Testis (tissue), 3 donors: ENCODE data around the gene GSTO2. TPM values are rescaled to one million over a fixed set of nuclear protein-coding genes. Genes with fewer than 3 reads are reported as not detected.

Experiments
- DNase-seq: peaks from one replicate; pipeline ENCODE4 v3.0.0-alpha.2; 2019
- H3K27ac ChIP-seq, 2 donors: fragments of 200-600 bp; sonication (generic); one replicate each; pipeline ENCODE4 v1.5.1; 2019
- H3K27me3 ChIP-seq: fragments of 200-600 bp; sonication (generic); one replicate; pipeline ENCODE4 v1.5.1; 2019
- H3K36me3 ChIP-seq: fragments of 200-600 bp; sonication (generic); one replicate; pipeline ENCODE4 v1.5.1; 2017; ENCODE audit warnings: low read depth; ENCODE audit errors: missing control alignments
- H3K4me1 ChIP-seq: fragments of 200-600 bp; sonication (generic); one replicate; pipeline ENCODE4 v1.5.1; 2019
- H3K4me3 ChIP-seq, 2 donors: fragments of 200-600 bp; sonication (generic); one replicate each; pipeline ENCODE4 v1.5.1; 2017 to 2019
- H3K9me3 ChIP-seq: fragments of 200-600 bp; sonication (generic); one replicate; pipeline ENCODE4 v1.5.1; 2017
- CTCF ChIP-seq, 3 experiments: fragments of 450-650 bp in 2 of 3; fragments of 200-600 bp in 1 of 3; sonication (generic) in 1 of 3; IDR thresholded peaks; one replicate each; pipeline ENCODE4 v1.5.1; 2016 to 2019; ENCODE audit warnings: antibody characterized with exemption in 3 of 3, mild to moderate bottlenecking in 2 of 3, moderate library complexity in 1 of 3
- POLR2A ChIP-seq: fragments of 450-650 bp; IDR thresholded peaks from one replicate; pipeline ENCODE4 v1.6.1; 2017; ENCODE audit warnings: antibody characterized with exemption, mild to moderate bottlenecking, moderate library complexity
- WGBS, 2 donors: methylation state at CpG; one replicate each; pipeline ENCODE4 v1.1.5; 2018; 5-methylcytosine and 5-hydroxymethylcytosine counted together
- intact Hi-C: fragments of 100-400 bp; cut with DNase I; formaldehyde crosslinking; loops from one replicate; pipeline ENCODE4 v1.15.1; 2023; ENCODE audit warnings: low total_unique reads
- polyA plus RNA-seq: library from polyadenylated mRNA; stranded (reverse); fragments of 350-450 nt; fragmentation: Illumina TruSeq; extraction: RNeasy Lipid Tissue Mini Kit (QIAGEN cat#74804); gene quantifications from one replicate; pipeline ENCODE4 v1.2.3, GENCODE V29; 2014; ENCODE audit warnings: low read depth, low replicate concordance; ENCODE audit not compliant: insufficient read depth
- total RNA-seq, 2 donors: library from RNA; depleted of rRNA; stranded (reverse); fragments of >200 nt; gene quantifications; one replicate each; pipeline ENCODE4 v1.2.3, GENCODE V29; 2016

GSTO2 gene
- total and polyA plus RNA-seq, 3 donors from 2014 or later: 28.9 to 53.7 (median 51.7) TPM

GRCh38 chr10:104296687-104297436 lies 27.9 kb downstream of the GSTO2 start:
- intact Hi-C loops: no loop called here
- Histone ChIP-seq H3K27ac (no peak overlapping the region), H3K27me3 (no peaks in the 10 kb centered on the region), H3K4me1 (peaks cover 13% of the 10 kb centered on the region), H3K36me3 (no peaks in the 10 kb centered on the region), H3K4me3 (no peak overlapping the region), H3K9me3 (no peaks in the 10 kb centered on the region)
- TF ChIP-seq POLR2A (no peak), CTCF (IDR thresholded peaks at IDR 0.05) (no peak)
- 98 to 99% methylated on average over 10 of the region's 10 CpGs for WGBS, 2 donors
- DNase-seq: no peak

GRCh38 chr10:104297697-104298660 lies 29.0 kb downstream of the GSTO2 start:
- H3K9me3 ChIP-seq: no peaks in the 10 kb centered on the region
- intact Hi-C loops: no loop called here
- peak overlapping the region in 1 of 2 donors; percentile 50 for H3K27ac ChIP-seq
- WGBS, 2 donors: 62 to 66% methylated on average over 17 of the region's 17 CpGs
- H3K4me1 ChIP-seq: peaks cover 13% of the 10 kb centered on the region
- no peak overlapping the region for H3K4me3 ChIP-seq
- no peak for TF ChIP-seq POLR2A
- TF ChIP-seq CTCF (IDR thresholded peaks at IDR 0.05): peak in 1 of 3 experiments; percentile 39
- no peaks in the 10 kb centered on the region for H3K36me3 ChIP-seq
- no peaks in the 10 kb centered on the region for H3K27me3 ChIP-seq
- DNase-seq: peak; percentile 43

DNA sequence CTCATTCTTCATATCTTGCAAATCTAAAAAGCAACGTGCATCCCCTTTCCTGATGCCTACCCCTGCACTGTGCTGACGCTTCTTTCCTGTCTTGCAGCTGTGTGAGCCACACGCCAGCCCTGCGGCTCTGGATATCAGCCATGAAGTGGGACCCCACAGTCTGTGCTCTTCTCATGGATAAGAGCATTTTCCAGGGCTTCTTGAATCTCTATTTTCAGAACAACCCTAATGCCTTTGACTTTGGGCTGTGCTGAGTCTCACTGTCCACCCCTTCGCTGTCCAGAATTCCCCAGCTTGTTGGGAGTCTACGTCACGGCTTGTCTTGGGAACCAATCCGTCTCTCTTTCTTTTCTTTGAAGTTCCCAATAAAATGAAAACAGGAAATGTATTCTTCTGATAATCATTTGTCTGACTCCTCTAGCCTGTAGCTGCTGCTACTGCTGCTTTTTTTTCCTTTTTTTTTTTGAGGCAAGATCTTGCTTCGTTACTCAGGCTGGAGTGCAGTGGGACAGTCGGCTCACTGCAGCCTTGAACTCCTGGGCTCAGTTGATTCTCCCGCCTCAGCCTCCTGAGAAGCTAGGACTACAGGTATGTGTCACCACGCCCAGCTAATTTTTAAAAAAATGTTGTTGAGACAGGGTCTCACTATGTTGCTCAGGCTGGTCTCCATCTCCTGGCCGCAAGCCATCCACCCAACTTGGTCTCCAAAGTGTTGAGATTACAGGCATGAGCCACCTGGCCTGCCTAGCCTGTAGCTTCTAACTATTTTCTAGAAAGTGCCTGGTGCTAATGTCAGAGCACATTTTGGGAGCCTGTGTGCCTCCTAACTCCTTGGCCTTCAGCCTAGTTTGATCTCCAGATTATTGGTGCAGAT lies 30.3 kb downstream of the GSTO2 start:
- H3K27ac ChIP-seq: peak overlapping the region; percentile 73 to 80
- peaks cover 13% of the 10 kb centered on the region for H3K4me1 ChIP-seq
- H3K9me3 ChIP-seq: no peaks in the 10 kb centered on the region
- no peaks in the 10 kb centered on the region for H3K36me3 ChIP-seq
- intact Hi-C loops: no loop called here
- no peak overlapping the region for H3K4me3 ChIP-seq
- no peak for DNase-seq
- no peaks in the 10 kb centered on the region for H3K27me3 ChIP-seq
- no peak for TF ChIP-seq CTCF (IDR thresholded peaks at IDR 0.05)
- no peak for TF ChIP-seq POLR2A
- WGBS, 2 donors: 45 to 55% methylated on average over 13 of the region's 13 CpGs

DNA sequence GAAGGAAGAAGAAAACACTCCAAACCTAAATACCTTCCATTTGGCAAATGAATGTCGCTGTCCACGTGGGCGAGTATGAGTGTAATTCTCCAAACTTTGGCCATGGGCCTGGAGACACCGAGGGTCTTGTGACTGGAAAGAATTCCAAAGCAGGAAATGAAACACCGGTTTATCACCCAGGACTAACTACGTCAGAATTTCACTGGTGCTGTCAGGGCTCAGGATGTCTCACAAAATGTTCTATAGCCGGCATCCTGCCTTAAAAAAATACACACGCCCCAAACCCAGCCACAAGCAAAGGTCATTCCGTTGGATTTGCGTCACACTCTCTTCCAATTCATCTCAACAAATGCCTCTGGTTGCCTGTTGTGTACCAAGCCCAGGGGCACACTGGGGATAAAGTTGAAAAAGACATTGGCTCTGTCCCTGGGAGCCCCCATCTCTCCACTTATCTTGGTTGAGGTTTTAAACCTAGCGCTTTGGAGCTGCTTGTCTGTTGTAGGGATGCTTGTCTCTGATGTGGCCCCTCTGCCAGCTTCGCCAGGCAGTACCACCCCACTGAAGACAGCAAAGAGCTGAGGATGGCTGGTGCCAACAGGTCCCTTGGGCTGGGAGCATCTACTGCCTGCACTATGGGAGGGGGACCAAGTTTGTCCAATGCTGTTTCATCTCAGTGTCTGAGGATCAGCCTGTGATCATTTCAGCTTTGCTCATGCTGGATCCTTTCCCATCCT lies 31.2 kb downstream of the GSTO2 start:
- H3K9me3 ChIP-seq: no peaks in the 10 kb centered on the region
- TF ChIP-seq POLR2A (no peak), CTCF (IDR thresholded peaks at IDR 0.05) (no peak)
- no peaks in the 10 kb centered on the region for H3K36me3 ChIP-seq
- intact Hi-C loops: no loop called here
- peaks cover 17% of the 10 kb centered on the region for H3K4me1 ChIP-seq
- no peaks in the 10 kb centered on the region for H3K27me3 ChIP-seq
- DNase-seq: peak; percentile 50
- H3K4me3 ChIP-seq: no peak overlapping the region
- 56 to 64% methylated on average over 12 of the region's 12 CpGs for WGBS, 2 donors
- H3K27ac ChIP-seq: peak overlapping the region; percentile 80 to 86
